Measurements from ENCODE around the gene PLEKHG4B. TPM values are rescaled to one million over a fixed set of nuclear protein-coding genes. Genes with fewer than 3 reads are reported as not detected.

The PLEKHG4B gene
- total and polyA plus RNA-seq, 8 donors, result 0.21 to 0.75 (median 0.38) TPM

DNA sequence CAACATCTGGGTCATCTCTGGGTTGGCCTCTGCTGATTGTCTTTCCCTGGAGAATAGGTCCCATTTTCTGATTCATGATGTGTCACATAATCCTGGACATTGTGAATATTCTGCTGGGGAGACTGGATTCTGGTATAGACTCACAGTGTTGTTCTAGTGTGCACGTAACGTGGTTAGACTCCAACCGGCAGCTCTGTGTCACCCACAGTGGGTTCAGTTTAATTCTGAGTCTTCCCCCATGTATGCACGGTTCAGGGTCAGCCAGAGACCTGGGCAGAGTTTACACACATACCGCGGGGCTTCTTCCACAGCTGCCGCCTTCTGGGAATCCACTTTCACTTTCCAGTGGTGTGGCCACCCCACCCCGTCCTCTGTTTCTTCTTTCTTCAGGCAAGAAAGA is 61.3 kb downstream of the PLEKHG4B start:
- Histone ChIP-seq H3K36me3 (no peaks in the 10 kb centered on the region), H3K27me3 (no peaks in the 10 kb centered on the region), H3K9me3 (no peaks in the 10 kb centered on the region), H3K4me3 (no peak overlapping the region), H3K27ac (no peak overlapping the region), H3K4me1 (no peaks in the 10 kb centered on the region)
- TF ChIP-seq, protein P1, sequence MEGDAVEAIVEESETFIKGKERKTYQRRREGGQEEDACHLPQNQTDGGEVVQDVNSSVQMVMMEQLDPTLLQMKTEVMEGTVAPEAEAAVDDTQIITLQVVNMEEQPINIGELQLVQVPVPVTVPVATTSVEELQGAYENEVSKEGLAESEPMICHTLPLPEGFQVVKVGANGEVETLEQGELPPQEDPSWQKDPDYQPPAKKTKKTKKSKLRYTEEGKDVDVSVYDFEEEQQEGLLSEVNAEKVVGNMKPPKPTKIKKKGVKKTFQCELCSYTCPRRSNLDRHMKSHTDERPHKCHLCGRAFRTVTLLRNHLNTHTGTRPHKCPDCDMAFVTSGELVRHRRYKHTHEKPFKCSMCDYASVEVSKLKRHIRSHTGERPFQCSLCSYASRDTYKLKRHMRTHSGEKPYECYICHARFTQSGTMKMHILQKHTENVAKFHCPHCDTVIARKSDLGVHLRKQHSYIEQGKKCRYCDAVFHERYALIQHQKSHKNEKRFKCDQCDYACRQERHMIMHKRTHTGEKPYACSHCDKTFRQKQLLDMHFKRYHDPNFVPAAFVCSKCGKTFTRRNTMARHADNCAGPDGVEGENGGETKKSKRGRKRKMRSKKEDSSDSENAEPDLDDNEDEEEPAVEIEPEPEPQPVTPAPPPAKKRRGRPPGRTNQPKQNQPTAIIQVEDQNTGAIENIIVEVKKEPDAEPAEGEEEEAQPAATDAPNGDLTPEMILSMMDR (IDR thresholded peaks at IDR 0.05), result no peak
- FAIRE-seq, result no peak
- 82 to 90% methylated on average over 8 of the region's 8 CpGs for WGBS, 2 donors
- intact Hi-C loops (cut with DNase I), result no loop called here
- no peak for DNase-seq
- ATAC-seq, result no peak

DNA sequence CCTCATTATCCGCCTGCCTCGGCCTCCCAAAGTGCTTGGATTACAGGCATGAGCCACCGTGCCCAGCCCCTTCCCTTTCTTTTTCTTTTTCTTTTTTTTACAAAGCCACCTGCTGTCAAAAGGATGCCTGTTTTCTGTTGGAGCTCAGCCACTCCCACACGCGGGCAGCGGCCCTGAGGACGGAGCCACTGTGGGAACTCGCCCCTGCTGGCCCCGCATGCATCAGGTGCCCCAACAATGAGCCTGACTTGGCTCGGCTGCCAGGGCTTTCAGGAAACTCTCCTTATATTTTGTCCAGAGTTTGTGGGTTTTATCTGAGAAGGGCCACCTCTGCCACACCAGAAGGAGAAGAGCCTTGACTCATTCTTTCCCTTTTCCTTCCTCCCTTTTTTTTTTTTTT is 62.3 kb downstream of the PLEKHG4B start:
- DNase-seq (peak in 1 of 6 donors; percentile 30), ATAC-seq (no peak), FAIRE-seq (no peak)
- WGBS, 2 donors, result 74 to 84% methylated on average over 10 of the region's 10 CpGs
- TF ChIP-seq, protein P1 (IDR thresholded peaks at IDR 0.05), result no peak
- no peak overlapping the region for H3K27ac ChIP-seq
- H3K4me3 ChIP-seq, result no peak overlapping the region
- H3K9me3 ChIP-seq, result no peaks in the 10 kb centered on the region
- no peaks in the 10 kb centered on the region for H3K36me3 ChIP-seq
- intact Hi-C loops (cut with DNase I), result no loop called here
- no peaks in the 10 kb centered on the region for H3K4me1 ChIP-seq
- H3K27me3 ChIP-seq, result no peaks in the 10 kb centered on the region

DNA sequence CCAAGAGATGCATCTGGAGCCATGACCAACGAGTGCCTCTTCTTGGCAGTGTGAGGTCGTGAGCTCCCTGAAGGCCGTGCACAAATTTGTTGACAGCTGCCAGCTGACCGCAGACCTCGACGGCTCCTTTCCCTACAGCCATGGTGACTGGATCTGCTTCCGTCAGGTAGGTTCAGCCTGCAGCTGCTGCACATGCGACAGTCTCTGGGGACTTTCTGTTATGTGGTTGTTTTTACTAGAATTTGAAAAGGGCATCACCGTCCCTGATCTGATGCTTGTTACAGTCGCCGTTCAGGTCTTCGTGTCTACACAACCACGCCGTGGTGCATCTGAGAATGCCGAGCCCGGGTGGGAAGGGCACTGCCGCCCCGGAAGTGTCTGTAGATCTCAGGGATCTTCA is 62.9 kb downstream of the PLEKHG4B start:
- DNase-seq, result no peak
- Histone ChIP-seq H3K27me3 (no peaks in the 10 kb centered on the region), H3K4me3 (no peak overlapping the region), H3K27ac (no peak overlapping the region), H3K36me3 (no peaks in the 10 kb centered on the region), H3K9me3 (no peaks in the 10 kb centered on the region), H3K4me1 (no peaks in the 10 kb centered on the region)
- no peak for FAIRE-seq
- WGBS, 2 donors, result 79 to 87% methylated on average over 18 of the region's 18 CpGs
- TF ChIP-seq, protein P1 (IDR thresholded peaks at IDR 0.05), result no peak
- intact Hi-C loops (cut with DNase I), result no loop called here
- no peak for ATAC-seq

DNA sequence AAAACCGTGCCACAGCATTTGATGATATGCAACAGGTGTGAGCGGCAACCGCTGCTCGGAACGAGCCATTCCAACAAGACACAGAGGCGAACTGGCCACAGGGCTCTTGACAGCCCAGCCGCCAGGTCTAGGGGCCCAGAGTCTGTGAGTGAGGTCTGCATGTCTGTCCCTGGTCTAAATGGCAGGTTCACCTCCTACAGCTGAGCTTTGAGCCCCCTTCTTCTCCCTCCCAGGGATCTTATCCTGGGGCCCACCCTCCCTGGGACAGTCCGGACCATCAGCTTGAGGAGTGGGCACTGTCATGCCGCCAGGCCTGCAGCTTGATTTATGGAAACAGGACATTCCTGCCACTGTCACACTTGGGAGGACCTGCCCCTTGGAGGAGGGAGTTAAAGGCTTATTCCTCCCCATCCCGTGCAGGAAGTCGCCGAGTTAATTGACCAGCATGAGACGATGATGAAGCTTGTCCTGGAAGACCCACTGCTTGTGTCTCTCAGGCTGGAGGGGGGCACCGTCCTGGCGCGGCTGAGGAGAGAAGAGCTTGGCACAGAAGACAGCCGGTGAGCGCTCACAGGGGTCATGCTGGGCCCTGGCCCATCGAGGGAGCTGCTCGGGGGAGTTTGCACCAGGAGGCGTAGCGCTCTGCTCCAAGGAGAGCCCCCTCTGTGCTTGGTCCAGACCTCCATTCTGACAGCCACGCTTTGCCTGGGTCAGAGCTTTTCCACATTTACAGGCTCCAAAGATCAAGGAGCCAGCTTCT is 63.9 kb downstream of the PLEKHG4B start:
- Histone ChIP-seq H3K27me3 (no peaks in the 10 kb centered on the region), H3K4me3 (no peak overlapping the region), H3K9me3 (no peaks in the 10 kb centered on the region), H3K4me1 (no peaks in the 10 kb centered on the region), H3K27ac (no peak overlapping the region), H3K36me3 (no peaks in the 10 kb centered on the region)
- DNase-seq (peak in 1 of 6 donors; percentile 45), FAIRE-seq (no peak), ATAC-seq (no peak)
- TF ChIP-seq, protein P1 (IDR thresholded peaks at IDR 0.05), result no peak
- intact Hi-C loops (cut with DNase I), result no loop called here
- WGBS, 2 donors, result 80 to 88% methylated on average over 23 of the region's 23 CpGs

DNA sequence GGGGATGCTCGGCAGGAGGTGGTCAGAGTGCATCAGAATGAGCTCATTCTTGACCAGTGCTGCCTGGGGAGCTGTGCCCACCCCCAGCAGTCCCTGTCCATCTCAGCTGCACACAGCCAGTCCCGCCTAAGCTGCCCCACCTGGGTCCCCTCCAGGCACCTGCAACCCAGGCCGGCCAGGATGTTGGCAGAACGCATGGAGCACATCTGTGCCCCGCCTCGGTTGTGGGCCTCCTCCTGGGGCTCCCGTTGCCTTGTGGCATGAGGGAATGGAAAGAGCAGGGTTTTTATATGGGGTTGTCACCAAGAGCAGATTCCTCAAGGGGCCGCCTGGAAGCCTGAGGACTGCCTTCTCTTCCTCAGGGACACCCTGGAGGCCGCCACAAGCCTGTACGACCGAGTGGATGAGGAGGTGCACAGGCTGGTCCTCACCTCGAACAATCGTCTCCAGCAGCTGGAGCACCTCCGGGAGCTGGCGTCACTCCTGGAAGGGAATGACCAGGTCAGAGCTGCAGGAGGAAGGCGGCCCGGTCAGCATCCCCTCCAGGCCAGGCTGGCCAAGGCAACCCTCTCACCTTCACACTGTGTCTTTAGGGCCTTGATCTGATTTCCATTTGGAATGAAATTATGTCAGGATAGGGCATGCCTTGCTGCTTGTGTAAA is 64.6 kb downstream of the PLEKHG4B start:
- FAIRE-seq, result no peak
- TF ChIP-seq, protein P1 (IDR thresholded peaks at IDR 0.05), result no peak
- WGBS, 2 donors, result 72 to 86% methylated on average over 17 of the region's 17 CpGs

More for the DNA sequence above, 64.6 kb downstream of the PLEKHG4B start:
- no peaks in the 10 kb centered on the region for H3K27me3 ChIP-seq
- no peak overlapping the region for H3K4me3 ChIP-seq
- no peaks in the 10 kb centered on the region for H3K36me3 ChIP-seq
- ATAC-seq (no peak), DNase-seq (peak in 1 of 6 donors; percentile 53)
- H3K27ac ChIP-seq, result no peak overlapping the region
- no peaks in the 10 kb centered on the region for H3K9me3 ChIP-seq
- intact Hi-C loops (cut with DNase I), result no loop called here
- no peaks in the 10 kb centered on the region for H3K4me1 ChIP-seq
